GM12873 (cell line): Measurements from ENCODE around the gene VASP.

Experiments
- TF ChIP-seq, protein P1 (sequence below): IDR thresholded peaks from 2 replicates; pipeline ENCODE4 v1.5.1; 2012; ENCODE audit warnings: low read depth, mild to moderate bottlenecking, moderate library complexity, low read length, control low read depth; ENCODE audit not compliant: insufficient read depth; ENCODE audit errors: missing control alignments

The VASP gene

DNA sequence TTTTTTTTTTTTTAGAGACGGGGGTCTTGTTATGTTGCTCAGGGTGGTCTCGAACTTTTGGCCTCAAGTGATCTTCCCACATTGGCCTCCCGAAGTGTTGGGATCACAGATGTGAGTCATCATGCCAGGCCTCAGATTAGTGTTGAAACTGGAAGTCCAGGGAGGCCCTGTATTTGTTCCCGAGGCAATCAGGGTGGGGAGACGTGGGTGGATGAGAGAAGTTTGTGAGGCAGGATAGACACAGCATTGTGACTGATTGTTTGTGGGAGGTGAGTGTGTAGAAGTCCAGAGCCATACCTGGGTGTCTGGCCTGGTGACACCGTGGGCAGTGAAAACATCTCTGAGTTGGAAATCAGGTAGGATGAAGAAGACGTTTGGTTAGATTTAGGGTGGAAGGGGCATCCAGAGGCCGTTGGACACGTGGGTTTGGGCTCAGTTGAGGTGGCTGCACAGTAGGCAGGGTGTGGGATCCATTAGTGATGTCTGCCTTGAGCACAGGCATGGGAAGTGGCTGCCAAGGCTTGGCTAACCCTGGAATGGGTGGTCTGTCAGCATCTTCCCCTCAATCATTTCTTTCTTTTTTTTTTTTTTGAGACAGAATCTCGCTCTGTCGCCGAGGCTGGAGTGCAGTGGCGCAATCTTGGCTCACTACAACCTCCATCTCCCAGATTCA lies 22.9 kb upstream of the VASP start:
- TF ChIP-seq, protein P1, sequence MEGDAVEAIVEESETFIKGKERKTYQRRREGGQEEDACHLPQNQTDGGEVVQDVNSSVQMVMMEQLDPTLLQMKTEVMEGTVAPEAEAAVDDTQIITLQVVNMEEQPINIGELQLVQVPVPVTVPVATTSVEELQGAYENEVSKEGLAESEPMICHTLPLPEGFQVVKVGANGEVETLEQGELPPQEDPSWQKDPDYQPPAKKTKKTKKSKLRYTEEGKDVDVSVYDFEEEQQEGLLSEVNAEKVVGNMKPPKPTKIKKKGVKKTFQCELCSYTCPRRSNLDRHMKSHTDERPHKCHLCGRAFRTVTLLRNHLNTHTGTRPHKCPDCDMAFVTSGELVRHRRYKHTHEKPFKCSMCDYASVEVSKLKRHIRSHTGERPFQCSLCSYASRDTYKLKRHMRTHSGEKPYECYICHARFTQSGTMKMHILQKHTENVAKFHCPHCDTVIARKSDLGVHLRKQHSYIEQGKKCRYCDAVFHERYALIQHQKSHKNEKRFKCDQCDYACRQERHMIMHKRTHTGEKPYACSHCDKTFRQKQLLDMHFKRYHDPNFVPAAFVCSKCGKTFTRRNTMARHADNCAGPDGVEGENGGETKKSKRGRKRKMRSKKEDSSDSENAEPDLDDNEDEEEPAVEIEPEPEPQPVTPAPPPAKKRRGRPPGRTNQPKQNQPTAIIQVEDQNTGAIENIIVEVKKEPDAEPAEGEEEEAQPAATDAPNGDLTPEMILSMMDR = no peak

DNA sequence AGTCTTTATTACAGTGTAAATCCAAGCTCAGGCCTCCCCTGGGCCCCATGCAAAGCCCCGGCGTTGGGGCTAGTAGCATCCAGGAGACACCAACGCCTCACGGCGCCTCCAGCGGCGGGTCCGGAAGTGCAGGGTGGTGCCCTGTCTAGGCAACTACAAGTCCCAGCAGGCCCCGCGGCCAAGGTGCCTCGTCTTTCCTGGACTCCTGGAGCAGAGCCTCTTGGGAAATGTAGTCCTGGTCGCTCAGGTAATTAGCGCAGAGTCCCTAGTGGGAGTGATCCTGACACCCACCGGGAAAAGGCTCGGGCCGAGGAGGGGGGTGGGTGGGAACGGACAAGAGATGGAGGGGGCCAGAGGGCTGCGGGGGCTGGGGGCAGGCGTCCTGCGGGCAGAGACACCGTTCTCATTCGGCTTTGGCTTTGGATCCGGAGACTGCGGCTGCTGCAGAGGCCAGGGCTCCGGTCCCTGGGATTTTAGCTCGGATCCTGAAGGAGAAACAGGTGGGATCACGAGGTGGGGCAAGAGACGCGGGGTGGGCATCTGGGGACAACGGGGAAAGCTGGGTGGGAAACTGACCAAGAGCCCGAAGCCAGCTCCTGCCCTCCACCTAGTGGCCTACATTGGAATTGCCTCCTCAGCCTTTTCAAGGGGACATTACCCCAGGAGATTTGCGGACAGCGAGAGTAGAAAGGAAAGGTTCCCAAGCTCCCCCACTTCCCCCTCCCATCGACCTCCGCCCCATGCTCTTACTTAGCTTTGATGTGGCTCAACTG lies 21.8 kb upstream of the VASP start:
- TF ChIP-seq, protein P1 = peak; percentile 96

DNA sequence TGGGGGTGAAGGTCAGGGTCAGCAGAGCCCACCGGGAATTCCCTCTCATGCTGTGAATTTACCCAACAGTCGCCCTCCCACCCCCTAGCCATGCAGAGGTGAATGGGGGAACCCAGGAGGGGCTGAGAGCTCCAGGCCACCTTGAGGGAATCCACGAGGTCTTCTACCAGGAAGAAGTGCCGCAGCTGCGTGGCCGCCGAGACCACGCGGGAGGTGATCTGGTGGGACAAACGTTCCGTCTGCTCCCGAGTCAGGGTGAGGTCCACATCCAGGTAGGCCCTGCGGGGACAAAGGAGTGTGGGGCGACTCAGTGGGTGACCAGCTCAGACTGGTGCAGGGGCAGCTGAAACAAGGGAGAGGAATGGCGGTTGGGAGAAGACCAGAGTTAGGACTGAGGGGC lies 18.6 kb upstream of the VASP start:
- TF ChIP-seq, protein P1 = no peak

GRCh38 chr19:45489216-45489855 lies 17.9 kb upstream of the VASP start:
- TF ChIP-seq, protein P1 = no peak

- TF ChIP-seq, protein P1 = no peak
These were observed 15.1 kb upstream of the VASP start for GRCh38 chr19:45492137-45492626.

- TF ChIP-seq, protein P1 = no peak
These were observed 14.4 kb upstream of the VASP start for GRCh38 chr19:45492627-45493470.
